Bronchial epithelial cell (primary cell): ENCODE measurements around the gene SUGP1. TPM values are rescaled to one million over a fixed set of nuclear protein-coding genes. Genes with fewer than 3 reads are reported as not detected.

Source experiments
- DNase-seq: peaks from one replicate; pipeline ENCODE4 v3.0.0-alpha.2; 2010; ENCODE audit warnings: low read depth
- FAIRE-seq: peaks from 2 replicates; lab custom pipeline; 2011; peaks lifted over from hg19 to GRCh38; lab: Jason Lieb, UNC
- H3K27me3 ChIP-seq: 2 replicates; pipeline ENCODE4 v1.5.1; 2011; ENCODE audit warnings: low read length; ENCODE audit not compliant: control insufficient read depth, insufficient read depth
- H3K36me3 ChIP-seq: 2 replicates; pipeline ENCODE4 v1.5.1; 2011; ENCODE audit warnings: low read length; ENCODE audit not compliant: control insufficient read depth, insufficient read depth
- H3K4me3 ChIP-seq: 2 replicates; pipeline ENCODE4 v1.5.1; 2011; ENCODE audit warnings: mild to moderate bottlenecking, low read depth, low read length, control low read depth
- CTCF ChIP-seq: IDR thresholded peaks from 2 replicates; pipeline ENCODE4 v1.5.1; 2011; ENCODE audit warnings: mild to moderate bottlenecking, moderate library complexity, low read length, control low read depth, inconsistent platforms; ENCODE audit not compliant: insufficient read depth, severe bottlenecking
- total RNA-seq: library from RNA; depleted of rRNA; stranded (reverse); fragments of >200 nt; gene quantifications from 2 replicates; pipeline ENCODE4 v1.2.1, GENCODE V29; 2014

Gene SUGP1
- total RNA-seq, result 18.7 and 36.4 TPM in 2 replicates

- Histone ChIP-seq H3K4me3 (peak within 1 kb of the TSS; percentile 99), H3K27me3 (no peaks in the 10 kb centered on the region), H3K36me3 (peaks cover 4% of the 10 kb centered on the region)
- DNase-seq (peak; percentile 90), FAIRE-seq (peak; percentile 50)
- peak; percentile 21 for TF ChIP-seq CTCF
Measured at GRCh38 chr19:19320361-19321140, at the start of gene SUGP1, which contains the start of gene MAU2. SUGP1 (minus strand) TSS chr19:19320509; CDS start chr19:19320496, 13 bp downstream. MAU2 (plus strand) TSS chr19:19320829; CDS start chr19:19320860, 31 bp downstream.

- no peak for FAIRE-seq
- TF ChIP-seq CTCF, result no peak
- DNase-seq, result no peak
- H3K27me3 ChIP-seq, result no peaks in the 10 kb centered on the region
- H3K4me3 ChIP-seq, result no peak overlapping the region
- no peaks in the 10 kb centered on the region for H3K36me3 ChIP-seq
Measured at GRCh38 chr19:19368087-19368486, 47.8 kb upstream of the SUGP1 start.

- peak; percentile 96 for TF ChIP-seq CTCF
- DNase-seq, result peak; percentile 68
- no peak overlapping the region for H3K4me3 ChIP-seq
- H3K36me3 ChIP-seq, result no peaks in the 10 kb centered on the region
- H3K27me3 ChIP-seq, result no peaks in the 10 kb centered on the region
- FAIRE-seq, result peak; percentile 7
Measured at GRCh38 chr19:19366434-19367396, 46.4 kb upstream of the SUGP1 start.

GRCh38 chr19:19362075-19362474 lies 41.8 kb upstream of the SUGP1 start:
- no peak for TF ChIP-seq CTCF
- DNase-seq, result no peak
- no peak for FAIRE-seq

GRCh38 chr19:19361075-19361594 lies 40.8 kb upstream of the SUGP1 start:
- DNase-seq (peak; percentile 72), FAIRE-seq (no peak)
- TF ChIP-seq CTCF, result peak; percentile 80
- peaks cover 3% of the 10 kb centered on the region for H3K36me3 ChIP-seq
- H3K4me3 ChIP-seq, result no peak overlapping the region
- H3K27me3 ChIP-seq, result no peaks in the 10 kb centered on the region

More at GRCh38 chr19:19362075-19362474, 41.8 kb upstream of the SUGP1 start:
- Histone ChIP-seq H3K27me3 (no peaks in the 10 kb centered on the region), H3K4me3 (no peak overlapping the region), H3K36me3 (no peaks in the 10 kb centered on the region)
